Measurements from ENCODE around the gene INMT.

The INMT gene

DNA sequence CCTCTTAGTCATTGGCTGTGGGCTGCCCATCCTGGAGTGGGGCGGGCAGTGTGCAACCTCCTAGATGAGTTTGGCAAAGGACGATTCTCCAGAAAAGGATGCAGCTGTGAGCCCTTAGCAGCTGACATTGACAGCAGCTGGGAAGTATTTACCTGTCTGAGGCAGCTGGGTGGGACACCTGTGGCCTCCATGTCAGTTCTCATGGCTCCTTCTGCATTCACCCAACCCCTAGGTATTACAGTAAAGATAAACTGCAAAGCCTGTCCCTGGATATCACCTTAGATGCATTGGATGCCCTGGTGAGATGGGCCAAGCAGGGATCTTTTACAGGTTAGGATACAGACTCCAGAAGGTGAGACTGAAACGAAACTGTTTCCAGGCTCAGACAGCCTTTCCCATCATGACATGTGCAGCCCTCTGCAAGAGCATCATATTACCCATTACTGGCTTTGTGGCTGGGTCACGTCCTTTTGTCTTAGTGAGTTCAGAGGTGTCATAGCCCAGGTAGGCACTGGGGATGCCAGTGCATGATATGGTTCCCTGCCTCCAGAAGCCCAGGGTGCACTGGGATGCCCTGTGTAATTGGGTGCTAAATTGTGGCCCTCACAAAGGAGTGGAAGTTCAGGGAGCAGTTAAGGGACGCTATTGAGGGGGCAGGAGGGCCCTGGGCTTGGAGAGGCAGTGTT lies 48.2 kb downstream of the INMT start:
- DNase-seq = no peak
- intact Hi-C loops (cut with DNase I) = loop anchor here (5.0 to 10.0 kb wide), 2 partner anchors 175 to 322 kb away; no protein-coding TSS in a partner anchor

DNA sequence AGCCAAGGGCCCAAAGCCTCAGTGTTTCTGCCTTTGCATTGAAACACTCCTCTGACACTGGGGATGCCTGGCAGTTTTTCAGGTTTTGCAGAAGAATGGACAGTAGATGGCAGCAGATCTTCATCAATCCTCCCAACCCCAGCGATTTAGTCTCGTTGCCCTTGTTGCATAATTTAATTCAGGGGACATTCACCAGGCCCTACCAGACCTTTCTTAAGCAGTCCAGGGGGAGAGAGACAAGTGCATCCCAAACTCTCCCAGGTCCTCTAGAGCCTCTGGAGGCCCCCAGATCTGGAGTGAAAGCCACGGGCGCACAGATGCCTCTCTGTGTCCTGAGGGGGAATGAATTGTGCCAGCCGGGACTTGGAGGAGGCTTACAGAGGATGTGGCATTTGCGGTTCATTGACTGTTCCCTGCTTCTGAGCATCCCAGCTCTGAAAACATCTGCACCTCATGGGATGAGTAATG lies 48.9 kb downstream of the INMT start:
- DNase-seq = peak in 41 of 42 donors; percentile 11 to 88 (median 69)

DNA sequence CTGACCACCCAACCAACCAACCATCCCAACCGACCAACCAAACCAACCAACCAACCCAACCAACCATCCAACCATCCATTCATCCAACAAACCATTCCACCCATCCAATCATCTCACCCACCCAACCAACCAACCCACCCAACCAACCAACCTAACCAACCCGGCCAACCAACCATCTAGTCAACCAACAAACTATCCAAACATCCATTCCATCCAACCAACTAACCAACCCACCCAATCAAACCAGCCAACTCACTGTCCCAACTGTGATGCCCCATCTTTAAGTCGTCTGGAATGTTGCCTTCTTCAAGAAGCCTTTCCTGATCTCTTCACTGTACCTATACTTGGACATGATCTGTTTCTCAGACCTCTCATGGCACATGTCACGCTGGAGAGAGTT lies 50.9 kb downstream of the INMT start:
- no peak for DNase-seq

More for the DNA sequence above, 48.9 kb downstream of the INMT start:
- intact Hi-C loops (cut with DNase I) = loop anchor here (5.0 to 10.0 kb wide), 2 partner anchors 174 to 321 kb away; no protein-coding TSS in a partner anchor

DNA sequence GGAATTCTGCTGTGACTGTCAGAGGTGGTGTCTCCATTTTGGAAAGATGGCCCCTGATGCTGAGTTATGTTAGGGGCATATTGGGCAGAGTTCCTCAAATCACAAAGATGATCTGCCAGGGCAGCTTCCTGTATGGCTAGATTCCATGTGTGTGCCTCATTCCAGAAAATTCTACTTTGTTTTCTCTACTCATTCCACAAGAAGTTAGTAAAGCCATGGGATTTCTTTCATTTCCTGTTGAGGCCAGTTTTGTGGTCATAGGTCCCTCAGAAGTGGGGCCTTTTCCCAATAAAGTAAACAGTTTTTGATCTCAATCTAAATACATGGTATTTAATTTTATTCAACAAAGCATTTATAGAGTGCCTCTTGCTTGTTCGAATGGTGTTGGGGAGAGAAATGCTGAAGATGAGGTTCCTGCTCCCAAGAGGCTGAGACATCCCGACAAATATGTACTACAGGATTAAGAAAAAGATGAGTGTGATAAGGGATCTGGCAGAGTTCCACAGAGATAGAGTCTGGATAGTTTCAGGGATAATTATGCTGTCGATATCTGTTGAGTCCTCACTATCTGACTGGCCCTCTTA lies 52.2 kb downstream of the INMT start:
- intact Hi-C loops (cut with DNase I) = loop anchor here (5.0 to 10.0 kb wide), 2 partner anchors 171 to 318 kb away; no protein-coding TSS in a partner anchor
- DNase-seq = no peak

More for the DNA sequence above, 50.9 kb downstream of the INMT start:
- intact Hi-C loops (cut with DNase I) = loop anchor here (5.0 to 10.0 kb wide), 2 partner anchors 172 to 319 kb away; no protein-coding TSS in a partner anchor

DNA sequence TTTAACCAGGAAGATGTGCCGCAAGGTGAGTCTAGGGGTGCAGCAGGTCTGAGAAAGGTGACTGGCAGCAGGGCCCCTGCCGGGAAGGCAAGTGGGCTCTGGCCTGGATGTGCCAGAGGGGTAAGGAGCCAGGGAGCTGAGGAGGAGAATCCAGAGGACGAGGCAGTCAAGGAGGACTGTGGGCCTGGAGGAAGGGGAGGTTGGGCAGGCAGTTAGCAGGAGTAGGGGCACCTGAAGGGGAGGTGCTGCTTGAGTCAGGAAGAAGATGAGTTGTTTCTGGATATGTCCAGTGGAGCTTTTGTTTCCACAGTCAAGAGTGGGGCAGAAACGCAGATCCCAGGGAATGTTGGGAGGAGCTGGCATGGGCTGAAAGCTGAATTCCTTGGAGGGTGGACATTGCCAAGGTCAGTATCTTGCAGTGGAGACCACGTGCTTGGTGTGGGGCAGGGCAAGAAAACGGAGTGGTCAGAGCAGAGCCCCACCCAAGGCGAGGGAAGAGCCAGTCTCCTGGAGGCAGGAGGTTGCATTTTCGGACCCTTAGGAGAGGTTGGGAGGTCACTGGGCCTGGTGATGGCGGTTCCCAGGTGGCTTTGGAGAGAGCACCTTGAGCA lies 53.3 kb downstream of the INMT start:
- DNase-seq = peak in 1 of 42 donors; percentile 22
- intact Hi-C loops (cut with DNase I) = loop anchor here (10.0 kb wide), 1 partner anchor 170 kb away; no protein-coding TSS in a partner anchor

DNA sequence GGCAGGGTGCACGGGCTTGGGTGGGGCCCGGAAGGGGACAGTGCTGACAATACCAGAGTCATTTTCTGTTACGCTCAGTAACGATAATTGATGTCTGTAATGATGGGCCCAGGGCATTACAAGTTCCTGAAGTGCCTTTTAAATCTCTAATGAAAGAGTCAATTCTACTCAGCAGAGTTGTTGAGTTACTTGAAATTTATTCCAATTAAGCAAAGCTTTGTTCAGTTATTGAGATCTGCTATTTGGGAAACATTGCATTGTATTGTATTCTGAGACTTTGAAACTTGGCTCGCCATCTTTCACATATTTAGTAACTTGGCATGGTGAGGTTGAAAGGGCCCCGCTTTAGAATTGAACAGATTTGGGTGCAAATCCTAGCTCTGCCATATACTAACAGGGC lies 54.0 kb downstream of the INMT start:
- intact Hi-C loops (cut with DNase I) = loop anchor here (10.0 kb wide), 1 partner anchor 169 kb away; no protein-coding TSS in a partner anchor
- DNase-seq = peak in 1 of 42 donors; percentile 34

All from head of caudate nucleus (tissue), 42 donors.